HG03159 (cell line): Measurements from ENCODE around the gene SKA2.
"Not testable (repeated sequence)": the region's sequence is repeated elsewhere in the genome, so short reads cannot be mapped to it uniquely, and the experiment has no call there.

Experiments
- ATAC-seq: cut with Tn5 transposase; IDR thresholded peaks from one replicate; pipeline ENCODE4 v1.9.1; 2021; ENCODE audit warnings: mild to moderate bottlenecking, moderate library complexity; ENCODE audit not compliant: unreplicated experiment

The SKA2 gene, protein sequence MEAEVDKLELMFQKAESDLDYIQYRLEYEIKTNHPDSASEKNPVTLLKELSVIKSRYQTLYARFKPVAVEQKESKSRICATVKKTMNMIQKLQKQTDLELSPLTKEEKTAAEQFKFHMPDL

DNA sequence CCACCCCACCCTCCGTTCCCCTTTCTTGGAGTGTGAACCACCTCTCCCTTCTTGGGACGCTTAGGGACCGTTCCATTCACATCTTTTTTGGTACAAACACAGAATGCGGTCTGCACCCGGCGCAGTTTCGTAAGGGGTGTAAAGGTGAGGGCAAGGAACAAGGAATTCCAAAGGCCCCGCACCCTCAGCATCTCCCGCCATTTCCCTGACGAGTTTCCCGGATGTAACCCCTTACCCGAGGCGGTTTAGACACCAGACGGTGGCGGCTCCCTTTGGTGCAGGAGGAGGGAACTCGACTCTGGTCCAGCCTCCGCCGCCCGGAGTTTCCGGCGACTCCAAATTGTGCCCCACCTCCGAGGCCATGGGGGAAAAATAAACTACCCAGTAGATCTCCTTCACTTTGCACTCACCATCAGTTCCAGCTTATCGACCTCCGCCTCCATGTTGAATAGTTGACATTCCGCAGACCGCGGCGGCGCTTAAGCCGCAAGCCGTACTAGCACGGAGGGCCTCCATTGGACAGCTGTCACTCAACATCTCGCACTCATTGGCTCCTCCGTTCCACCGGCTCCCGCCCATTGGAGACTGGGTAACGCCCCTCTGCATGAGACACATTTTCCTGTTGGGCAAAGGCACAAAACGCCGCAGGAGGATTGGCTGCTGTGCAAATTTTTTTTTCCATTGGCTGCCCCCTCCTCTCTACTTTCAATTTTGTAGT is at the start of gene SKA2:
SKA2 (minus strand) TSS at position 466 of the 718 bp plus-strand sequence; CDS start at position 443, 23 bp downstream.
- ATAC-seq: peak; percentile 81

DNA sequence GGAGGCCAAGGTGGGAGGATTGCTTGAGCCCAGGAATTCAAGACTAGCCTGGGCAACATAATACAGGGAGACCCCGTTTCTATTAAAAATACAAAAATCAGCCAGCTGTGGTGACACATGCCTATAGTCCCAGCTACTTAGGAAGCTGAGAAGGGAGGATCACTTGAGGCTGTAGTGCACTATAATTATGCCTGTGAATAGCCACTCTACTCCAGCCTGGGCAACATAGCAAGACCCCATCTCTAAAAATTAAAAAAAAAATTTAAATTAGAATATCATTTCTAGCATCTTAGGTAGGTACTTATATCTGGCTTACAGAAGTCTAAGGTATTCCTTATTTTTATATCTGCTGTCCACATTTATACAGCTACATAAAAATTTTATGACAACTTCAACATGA is 47.3 kb upstream of the SKA2 start:
- no peak for ATAC-seq

- no peak for ATAC-seq
Observed at GRCh38 chr17:59199398-59199797, 44.4 kb upstream of the SKA2 start.

DNA sequence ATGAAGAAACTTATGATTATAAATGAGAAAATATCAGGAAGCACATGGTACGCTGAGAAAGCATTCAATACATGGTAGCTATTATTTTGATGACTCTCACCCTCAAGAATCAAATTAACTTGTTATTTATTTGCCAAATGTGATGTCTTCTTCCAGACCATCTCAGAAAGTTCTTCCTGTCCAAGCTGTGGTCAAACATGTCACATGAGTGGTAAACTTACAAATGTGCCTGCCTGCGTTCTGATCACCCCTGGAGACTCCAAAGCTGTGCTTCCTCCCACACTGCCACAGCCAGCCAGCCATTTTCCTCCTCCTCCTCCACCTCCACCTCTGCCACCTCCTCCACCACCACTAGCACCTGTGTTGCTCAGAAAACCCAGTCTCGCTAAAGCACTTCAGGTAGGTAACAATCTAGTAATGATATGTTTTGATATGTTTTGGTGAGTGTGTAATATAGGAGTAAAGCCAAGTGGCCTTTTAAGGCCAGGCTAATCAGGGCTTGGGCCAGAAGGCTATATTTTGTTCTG is 38.4 kb upstream of the SKA2 start:
- ATAC-seq: no peak

- no peak for ATAC-seq
Observed at GRCh38 chr17:59190806-59191205, 35.8 kb upstream of the SKA2 start.

DNA sequence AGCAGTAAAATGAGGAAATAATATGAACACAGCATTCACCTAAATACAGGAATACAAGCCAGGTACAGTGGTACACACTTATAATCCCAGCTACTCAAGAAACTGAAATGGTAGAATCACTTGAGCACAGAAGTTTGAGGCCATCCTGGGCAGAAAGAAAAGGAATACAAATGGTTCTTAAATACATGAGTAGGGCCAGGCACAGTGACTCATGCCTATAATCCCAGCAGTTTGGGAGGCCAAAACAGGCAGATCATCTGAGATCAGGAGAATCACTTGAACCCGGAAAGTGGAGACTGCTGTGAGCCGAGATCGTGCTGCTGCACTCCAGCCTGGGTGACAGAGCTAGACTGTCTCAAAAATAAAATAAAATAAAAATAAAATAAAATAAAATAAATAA is 31.9 kb upstream of the SKA2 start:
- ATAC-seq: no peak

- no peak for ATAC-seq
Observed at GRCh38 chr17:59185997-59186396, 31.0 kb upstream of the SKA2 start.

DNA sequence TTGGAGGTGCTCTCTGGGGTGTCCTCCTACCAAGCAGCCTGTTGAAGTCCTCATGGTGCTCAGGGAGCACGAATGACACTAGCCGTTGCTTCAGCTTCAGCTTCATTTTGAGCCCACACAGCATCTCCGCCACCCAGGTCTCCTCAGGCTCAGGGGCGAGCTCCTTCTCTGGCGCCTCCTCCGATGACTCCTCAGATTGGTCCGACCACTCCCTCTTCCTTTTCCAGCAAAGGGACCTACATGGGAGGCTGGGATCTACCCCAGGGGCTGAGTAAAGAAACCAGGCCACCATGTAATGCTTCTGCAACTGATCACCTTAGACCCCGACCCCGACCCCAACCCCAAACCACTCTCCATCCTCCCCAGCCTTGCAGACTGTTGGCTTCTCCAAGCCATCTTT is 26.5 kb upstream of the SKA2 start:
- ATAC-seq: no peak

GRCh38 chr17:59180626-59181025 is 25.6 kb upstream of the SKA2 start:
- no peak for ATAC-seq

DNA sequence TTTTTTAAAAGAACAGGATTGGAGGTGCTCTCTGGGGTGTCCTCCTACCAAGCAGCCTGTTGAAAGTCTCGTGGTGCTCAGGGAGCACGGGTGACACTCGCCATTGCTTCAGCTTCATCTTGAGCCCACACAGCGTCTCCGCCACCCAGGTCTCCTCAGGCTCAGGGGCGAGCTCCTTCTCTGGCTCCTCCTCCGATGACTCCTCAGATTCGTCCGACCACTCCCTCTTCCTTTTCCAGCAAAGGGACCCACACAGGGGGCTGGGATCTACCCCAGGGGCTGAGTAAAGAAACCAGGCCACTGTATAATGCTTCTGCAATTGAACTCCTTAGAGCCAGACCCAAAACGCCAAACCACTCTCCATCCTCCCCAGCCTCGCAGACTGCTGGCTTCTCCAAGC is 24.6 kb upstream of the SKA2 start:
- ATAC-seq: not testable (repeated sequence)

GRCh38 chr17:59178266-59178985 is 23.4 kb upstream of the SKA2 start:
- no peak for ATAC-seq

DNA sequence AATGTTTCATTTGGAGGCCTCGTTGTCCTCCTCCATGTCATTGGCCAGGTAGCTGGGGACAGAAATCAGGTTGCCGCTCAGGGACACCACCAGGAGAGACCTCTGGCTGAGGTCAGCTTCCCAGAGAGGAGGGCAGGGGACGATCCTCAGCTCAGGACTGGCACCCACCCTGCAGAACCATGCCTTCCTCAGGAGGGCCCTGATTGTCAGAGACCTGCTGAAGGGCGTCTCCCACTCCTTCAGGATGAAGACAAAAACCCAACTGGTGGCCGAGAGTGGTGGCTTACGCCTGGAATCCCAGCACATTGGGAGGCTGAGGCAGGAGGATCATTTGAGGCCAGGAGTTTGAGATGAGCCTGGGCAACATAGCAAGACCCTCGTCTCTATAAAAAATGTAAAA is 20.1 kb upstream of the SKA2 start:
- ATAC-seq: no peak

DNA sequence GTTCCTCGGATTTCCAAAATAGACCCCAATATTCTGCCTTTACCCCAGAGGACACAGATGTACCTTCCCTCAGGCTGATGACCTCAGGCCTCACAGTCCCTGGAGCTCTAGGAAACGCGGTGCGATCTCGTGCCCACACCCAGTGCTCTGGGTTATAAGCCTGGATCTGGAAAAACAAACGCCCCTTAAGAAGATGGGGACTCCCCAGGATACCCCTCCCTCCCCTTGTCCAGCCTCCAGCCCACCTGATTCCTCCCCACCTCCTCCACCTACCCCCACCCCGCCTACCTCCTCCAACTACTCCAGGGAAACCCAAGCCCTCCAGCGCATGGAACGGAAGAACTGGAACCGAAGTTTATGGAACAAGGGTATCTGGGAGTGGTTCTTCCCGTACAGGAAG is 19.7 kb upstream of the SKA2 start:
- no peak for ATAC-seq

GRCh38 chr17:59172436-59173004 is 17.5 kb upstream of the SKA2 start:
- ATAC-seq: no peak

DNA sequence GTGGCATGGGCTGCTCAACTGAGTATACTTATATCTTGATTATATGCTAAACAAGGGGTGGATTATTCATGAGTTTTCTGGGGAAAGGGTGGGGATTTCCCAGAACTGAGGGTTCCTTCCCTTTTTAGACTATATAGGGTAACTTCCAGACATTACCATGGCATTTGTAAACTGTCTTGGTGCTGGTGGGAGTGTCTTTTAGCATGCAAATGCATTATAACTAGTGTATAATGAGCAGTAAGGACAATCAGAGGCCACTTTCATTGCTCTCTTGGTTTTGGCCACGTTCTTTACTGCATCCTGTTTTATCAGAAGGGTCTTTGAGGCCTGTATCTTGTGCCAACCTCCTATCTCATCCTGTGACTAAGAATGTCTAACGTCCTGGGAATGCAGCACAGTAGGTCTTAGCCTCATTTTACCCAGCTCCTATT is 12.6 kb upstream of the SKA2 start:
- ATAC-seq: no peak

- no peak for ATAC-seq
Observed at GRCh38 chr17:59165933-59166342, 11.0 kb upstream of the SKA2 start.

GRCh38 chr17:59161477-59161876 is 6.5 kb upstream of the SKA2 start:
- no peak for ATAC-seq

DNA sequence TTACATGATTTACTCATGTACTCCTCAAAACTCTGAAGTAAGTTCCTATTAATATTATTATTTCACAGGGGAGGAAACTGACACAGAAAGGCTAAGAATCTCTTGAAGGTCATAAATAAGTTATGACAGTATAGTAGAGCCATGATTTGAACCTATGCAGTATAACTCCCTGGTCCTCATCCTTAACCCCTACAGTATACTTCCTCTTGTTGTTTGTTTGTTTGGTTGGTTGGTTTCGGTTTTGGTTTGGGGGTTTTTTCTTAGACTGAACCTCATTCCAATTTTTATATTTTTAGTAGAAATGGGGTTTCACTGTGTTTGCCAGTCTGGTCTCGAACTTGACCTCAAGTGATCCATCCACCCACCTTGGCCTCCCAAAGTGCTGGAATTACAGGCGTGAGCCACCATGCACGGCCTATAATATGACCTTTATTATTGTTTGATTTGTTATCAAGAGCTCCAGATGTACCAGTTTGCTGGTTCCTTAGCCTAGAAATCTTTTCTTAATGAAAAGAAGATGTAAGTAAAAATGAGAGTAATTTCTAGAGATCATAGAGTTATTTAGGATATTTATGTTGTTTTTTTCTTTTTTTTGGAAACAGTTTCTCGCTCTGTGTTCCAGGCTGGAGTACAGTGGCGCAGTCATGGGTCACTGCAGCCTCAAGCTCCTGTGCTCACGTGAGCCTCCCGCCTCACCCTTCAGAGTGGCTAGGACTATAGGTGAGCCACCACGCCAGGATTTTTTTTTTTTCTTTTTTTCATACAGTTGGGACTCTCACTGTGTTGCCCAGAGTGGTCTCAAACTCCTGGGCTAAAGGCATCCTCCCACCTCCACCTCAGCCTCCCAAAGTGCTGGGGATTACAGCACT is 5.4 kb upstream of the SKA2 start:
- no peak for ATAC-seq

GRCh38 chr17:59155439-59156177 is 622 bp upstream of the SKA2 start, which contains the start of gene PRR11:
TSS of gene PRR11 (plus strand) at chr17:59155746. CDS start at chr17:59169753, 14,007 bp downstream.
- peak; percentile 82 for ATAC-seq

DNA sequence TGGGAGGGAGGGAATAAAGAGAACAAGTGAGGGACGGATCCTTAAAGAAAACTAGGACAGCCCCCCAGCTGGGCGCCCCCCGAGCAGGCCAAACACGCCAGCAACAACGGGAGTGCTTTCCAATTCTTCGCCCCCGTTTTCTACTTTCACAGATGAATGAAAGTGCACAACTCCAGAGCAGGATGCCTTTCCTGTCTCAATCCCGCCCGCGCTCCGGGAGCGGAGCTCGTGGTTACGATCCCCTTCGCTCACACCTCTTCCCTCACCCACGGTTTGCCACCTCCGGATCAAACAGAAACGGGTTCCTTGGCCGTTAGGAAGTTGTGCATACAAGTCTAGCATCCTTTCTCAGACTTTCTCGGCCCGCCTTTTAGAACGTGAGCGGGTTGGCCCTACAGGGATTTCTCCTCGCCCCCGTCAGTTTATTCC is 680 bp downstream of the SKA2 start:
- no peak for ATAC-seq
